HG03558 (cell line): ENCODE measurements around the gene PCDHA4.
"Not testable (repeated sequence)": the region's sequence is repeated elsewhere in the genome, so short reads cannot be mapped to it uniquely, and the experiment has no call there.

ENCODE experiments used
- ATAC-seq: cut with Tn5 transposase; IDR thresholded peaks from one replicate; pipeline ENCODE4 v1.9.1; 2021; ENCODE audit warnings: moderate number of reproducible peaks; ENCODE audit not compliant: unreplicated experiment; ENCODE audit errors: extremely low read depth

The PCDHA4 gene

DNA sequence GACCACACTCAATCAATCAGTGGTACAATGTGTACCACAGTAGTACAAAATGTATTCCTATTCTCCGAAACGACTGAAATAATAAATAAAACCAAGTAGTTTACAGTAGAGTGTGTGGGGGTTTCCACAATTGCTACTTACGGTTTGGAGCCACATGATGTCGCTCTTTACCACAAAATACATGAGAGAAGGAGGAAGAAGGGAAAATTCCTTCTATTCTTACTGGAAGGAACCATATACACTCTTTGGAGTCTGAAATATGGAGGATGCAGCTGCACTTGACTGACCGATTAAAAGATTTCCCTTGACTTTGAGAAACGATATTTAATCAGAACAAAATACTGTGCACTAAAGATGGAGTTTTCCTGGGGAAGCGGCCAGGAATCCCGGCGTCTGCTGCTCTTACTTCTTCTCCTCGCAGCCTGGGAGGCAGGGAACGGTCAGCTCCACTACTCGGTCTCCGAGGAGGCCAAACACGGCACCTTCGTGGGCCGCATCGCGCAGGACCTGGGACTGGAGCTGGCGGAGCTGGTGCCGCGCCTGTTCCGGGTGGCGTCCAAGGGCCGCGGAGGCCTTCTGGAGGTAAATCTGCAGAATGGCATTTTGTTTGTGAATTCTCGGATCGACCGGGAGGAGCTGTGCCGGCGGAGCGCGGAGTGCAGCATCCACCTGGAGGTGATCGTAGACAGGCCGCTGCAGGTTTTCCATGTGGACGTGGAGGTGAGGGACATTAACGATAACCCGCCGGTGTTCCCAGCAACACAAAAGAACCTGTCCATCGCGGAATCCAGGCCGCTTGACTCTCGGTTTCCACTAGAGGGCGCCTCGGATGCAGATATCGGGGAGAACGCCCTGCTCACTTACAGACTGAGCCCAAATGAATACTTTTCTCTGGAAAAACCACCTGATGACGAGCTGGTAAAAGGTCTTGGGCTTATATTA is at the start of gene PCDHA4:
PCDHA4 (plus strand) TSS at position 235 of the 942 bp plus-strand sequence.
- ATAC-seq = no peak

DNA sequence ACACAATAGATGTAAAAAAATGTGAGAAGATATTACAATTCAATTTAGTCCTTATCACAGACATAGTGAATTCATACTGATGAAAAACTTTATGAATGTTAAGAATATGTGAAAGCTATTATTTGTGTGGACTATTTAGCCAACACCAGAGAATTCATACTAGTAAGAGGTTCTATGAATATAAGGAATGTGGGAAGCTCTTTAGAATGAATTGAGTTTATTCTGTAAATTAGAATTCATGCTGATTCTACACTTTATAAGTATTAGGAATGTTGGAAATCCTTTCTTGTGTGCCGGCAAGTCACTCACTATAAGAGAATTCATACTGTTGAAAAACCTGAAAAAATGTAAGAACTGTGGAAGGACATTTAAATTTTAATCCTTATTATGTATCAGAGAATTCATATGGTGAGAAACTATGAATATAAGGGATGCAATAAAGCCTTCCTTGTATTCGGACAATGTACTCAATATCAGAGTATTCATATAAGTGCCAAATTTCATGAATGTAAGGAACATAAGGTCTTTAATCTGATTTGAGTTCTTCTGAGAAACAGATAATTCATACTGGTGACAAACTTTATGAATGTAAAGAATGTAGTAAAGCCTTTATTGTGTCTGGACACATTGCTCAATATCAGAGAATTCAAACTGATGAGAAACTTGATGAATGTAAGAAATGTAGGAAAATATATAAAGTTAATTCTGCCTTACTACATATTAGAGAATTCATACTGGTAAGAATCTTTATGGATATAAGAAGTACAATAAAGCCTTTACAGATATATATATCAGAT is 42.5 kb upstream of the PCDHA4 start:
- no peak for ATAC-seq

DNA sequence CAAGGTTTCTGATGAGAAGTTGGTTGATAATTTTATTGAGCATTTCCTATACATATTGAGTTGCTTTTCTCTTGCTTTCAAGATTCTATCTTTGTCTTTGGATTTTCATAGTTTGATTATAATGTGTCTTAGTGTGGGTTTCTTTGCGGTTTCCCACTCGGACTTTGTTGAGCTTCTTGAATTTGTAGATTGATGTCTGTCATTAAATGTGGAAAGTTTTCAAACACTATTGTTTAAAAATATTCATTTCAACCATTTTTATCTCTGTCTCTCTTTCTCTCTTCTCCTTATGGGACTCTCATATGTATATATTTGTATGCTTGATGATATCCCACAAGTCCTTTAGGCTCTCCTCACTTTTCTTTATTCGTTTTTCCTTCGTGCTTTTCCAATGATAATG is 39.4 kb upstream of the PCDHA4 start:
- ATAC-seq = no peak

DNA sequence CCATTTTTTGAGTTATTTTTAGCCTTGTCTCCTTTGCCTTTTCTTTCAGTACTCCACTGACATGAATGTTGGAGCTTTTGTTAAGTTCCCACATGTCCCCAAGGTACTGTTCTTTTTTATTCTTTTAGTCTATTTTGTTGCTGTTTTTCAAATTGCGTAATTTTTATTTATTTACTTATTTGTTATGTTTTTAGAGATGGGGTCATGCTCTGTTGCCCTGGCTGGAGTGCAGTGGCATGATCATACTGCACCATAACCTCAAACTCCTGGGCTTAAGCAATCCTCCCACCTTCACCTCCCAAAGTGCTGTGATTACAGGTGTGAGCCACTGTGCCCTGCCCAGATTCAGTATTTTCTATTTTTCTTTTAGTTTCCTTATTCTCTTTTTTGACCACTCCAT is 26.4 kb upstream of the PCDHA4 start:
- ATAC-seq = no peak

DNA sequence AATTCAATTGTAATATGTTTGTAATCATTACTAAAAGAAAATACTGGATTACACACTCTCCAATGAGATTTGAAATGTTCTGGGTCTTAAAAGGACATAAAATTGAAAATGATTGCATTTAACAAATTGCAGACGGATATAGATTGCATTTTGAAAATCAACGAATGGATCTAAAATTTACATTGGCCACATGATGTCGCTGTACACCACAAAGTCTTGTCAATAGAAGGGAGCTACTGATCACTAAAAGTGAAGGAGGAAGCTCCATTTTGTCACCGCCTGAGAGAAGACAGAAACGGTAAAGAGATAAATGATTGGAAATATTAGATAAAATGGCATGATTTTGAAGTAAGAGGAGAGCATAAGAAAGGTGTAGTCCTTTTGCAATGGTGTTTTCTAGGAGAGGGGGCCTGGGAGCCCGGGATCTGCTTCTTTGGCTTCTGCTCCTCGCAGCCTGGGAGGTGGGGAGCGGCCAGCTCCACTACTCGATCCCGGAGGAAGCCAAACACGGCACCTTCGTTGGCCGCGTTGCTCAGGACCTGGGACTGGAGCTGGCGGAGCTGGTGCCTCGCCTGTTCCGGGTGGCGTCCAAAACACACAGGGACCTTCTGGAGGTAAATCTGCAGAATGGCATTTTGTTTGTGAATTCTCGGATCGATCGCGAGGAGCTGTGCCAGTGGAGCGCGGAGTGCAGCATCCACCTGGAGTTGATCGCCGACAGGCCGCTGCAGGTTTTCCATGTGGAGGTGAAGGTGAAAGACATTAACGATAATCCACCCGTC is 20.8 kb upstream of the PCDHA4 start, which contains the start of gene PCDHA1:
PCDHA1 (plus strand) TSS at position 236 of the 782 bp plus-strand sequence.
- ATAC-seq = no peak

DNA sequence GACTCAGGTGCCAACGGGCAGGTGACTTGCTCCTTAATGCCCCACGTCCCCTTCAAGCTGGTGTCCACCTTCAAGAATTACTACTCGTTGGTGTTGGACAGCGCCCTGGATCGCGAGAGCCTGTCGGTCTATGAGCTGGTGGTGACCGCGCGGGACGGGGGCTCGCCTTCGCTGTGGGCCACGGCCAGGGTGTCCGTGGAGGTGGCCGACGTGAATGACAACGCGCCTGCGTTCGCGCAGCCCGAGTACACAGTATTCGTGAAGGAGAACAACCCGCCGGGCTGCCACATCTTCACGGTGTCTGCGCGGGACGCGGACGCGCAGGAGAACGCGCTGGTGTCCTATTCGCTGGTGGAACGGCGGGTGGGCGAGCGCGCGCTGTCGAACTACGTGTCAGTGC is 19.4 kb upstream of the PCDHA4 start:
- ATAC-seq = not testable (repeated sequence)

DNA sequence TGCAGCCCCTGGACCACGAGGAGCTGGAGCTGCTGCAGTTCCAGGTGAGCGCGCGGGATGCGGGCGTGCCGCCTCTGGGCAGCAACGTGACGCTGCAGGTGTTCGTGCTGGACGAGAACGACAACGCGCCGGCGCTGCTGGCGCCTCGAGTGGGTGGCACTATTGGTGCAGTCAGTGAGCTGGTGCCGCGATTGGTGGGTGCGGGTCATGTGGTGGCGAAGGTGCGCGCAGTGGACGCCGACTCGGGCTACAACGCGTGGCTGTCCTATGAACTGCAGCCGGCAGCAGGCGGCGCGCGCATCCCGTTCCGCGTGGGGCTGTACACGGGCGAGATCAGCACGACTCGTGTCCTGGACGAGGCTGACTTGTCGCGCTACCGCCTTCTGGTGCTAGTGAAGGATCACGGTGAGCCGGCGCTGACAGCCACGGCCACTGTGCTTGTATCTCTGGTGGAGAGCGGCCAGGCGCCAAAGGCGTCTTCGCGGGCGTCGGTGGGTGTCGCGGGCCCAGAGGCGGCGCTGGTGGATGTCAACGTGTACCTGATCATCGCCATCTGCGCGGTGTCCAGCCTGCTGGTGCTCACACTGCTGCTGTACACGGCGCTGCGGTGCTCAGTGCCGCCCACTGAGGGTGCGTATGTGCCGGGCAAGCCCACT is 18.9 kb upstream of the PCDHA4 start:
- not testable (repeated sequence) for ATAC-seq

DNA sequence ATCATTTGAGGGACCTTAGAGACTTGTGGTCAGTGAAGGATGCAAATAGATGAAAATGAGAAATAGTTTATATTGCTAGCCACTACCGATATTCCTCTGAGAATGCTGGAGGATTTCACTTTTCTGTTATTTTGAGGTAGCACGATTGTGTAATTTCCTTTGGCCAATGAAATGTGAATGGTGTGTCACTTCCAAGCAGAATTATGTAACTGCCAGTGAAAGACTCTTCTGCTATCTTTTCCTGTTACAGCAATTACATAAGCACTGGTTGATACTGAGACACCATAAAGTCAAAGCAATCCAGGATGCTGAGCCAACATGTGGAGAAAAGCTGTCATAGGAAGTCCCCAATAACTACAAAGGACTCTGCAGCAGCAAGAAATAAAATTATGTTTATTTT is 15.8 kb upstream of the PCDHA4 start:
- ATAC-seq = no peak

DNA sequence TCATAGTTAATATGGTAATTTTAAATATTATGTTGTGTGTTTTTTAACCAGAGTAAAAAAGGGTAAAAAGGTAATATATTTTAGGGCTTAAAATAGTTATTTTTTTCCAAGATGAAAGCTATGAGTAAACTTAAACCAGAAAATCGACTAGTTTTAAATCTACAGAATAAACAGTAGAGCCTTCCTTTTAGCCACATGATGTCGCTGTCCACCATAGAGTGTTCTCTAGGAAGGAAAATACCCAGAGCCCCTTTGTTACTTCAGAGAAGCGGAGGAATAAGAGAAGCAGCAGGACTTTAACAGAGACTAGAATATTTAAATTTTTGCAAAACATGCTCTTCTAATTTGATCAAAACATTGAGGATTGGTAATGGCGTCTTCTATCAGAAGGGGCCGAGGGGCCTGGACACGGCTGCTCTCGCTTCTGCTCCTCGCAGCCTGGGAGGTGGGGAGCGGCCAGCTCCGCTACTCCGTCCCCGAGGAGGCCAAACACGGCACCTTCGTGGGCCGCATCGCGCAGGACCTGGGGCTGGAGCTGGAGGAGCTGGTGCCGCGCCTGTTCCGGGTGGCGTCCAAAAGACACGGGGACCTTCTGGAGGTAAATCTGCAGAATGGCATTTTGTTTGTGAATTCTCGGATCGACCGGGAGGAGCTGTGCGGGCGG is 12.1 kb upstream of the PCDHA4 start, which contains the start of gene PCDHA2:
PCDHA2 (plus strand) TSS at position 258 of the 664 bp plus-strand sequence.
- ATAC-seq = no peak

DNA sequence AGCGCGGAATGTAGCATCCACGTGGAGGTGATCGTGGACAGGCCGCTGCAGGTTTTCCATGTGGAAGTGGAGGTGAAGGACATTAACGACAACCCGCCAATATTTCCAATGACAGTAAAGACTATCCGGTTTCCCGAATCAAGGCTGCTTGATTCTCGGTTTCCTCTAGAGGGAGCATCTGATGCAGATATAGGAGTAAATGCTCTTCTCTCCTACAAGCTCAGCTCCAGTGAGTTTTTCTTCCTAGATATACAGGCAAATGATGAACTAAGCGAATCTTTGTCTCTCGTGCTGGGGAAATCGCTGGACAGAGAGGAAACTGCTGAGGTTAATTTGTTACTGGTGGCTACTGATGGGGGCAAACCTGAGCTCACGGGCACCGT is 11.6 kb upstream of the PCDHA4 start:
- ATAC-seq = no peak

DNA sequence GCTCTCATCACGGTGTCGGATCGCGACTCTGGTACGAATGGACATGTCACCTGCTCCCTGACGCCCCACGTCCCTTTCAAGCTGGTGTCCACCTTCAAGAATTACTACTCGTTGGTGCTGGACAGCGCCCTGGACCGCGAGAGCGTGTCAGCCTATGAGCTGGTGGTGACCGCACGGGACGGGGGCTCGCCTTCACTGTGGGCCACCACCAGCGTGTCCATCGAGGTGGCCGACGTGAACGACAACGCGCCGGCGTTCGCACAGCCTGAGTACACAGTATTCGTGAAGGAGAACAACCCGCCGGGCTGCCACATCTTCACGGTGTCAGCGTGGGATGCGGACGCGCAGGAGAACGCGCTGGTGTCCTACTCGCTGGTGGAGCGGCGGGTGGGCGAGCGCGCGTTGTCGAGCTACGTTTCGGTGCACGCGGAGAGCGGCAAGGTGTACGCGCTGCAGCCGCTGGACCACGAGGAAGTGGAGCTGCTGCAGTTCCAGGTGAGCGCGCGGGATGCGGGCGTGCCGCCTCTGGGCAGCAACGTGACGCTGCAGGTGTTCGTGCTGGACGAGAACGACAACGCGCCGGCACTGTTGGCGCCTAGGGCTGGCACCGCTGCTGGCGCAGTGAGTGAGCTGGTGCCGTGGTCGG is 10.7 kb upstream of the PCDHA4 start:
- not testable (repeated sequence) for ATAC-seq

DNA sequence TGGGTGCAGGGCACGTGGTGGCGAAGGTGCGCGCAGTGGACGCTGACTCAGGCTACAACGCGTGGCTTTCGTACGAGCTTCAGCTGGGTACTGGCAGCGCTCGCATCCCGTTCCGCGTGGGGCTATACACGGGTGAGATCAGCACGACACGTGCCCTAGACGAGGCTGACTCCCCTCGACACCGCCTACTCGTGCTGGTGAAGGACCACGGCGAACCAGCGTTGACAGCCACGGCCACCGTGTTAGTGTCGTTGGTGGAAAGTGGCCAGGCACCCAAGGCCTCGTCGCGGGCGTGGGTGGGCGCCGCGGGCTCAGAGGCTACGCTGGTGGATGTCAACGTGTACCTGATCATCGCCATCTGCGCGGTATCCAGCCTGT is 10.2 kb upstream of the PCDHA4 start:
- no peak for ATAC-seq

DNA sequence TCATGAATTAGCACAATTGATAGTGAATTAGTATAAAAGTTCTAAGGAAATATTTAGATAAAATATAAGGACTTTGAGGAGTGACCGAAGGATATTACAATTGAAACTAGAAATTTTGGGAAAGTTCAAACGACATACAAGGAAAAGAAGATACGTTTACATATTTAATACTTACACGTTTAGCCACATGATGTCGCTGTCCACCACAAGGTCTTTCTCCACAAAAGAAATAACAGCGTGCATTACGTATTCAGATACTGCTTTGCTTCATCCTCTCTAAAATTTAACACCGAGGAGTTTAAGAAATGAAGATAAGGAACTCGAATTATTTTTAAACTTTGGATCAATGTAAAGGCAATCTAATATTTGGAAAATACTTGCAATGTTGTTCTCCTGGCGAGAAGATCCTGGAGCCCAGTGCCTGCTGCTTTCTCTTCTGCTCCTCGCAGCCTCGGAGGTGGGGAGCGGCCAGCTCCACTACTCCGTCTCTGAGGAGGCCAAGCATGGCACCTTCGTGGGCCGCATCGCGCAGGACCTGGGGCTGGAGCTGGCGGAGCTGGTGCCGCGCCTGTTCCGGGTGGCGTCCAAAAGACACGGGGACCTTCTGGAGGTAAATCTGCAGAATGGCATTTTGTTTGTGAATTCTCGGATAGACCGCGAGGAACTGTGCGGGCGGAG is 5.9 kb upstream of the PCDHA4 start, which contains the start of gene PCDHA3:
PCDHA3 (plus strand) TSS at position 242 of the 678 bp plus-strand sequence.
- no peak for ATAC-seq

DNA sequence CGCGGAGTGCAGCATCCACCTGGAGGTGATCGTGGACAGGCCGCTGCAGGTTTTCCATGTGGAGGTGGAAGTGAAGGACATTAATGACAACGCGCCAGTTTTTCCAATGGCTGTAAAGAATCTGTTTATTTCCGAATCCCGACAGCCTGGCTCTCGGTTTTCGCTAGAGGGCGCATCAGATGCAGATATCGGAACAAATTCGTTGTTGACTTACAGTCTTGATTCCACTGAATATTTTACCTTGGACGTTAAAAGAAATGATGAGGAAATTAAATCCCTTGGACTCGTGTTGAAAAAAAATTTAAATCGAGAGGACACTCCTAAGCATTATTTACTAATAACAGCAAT is 5.4 kb upstream of the PCDHA4 start:
- no peak for ATAC-seq

DNA sequence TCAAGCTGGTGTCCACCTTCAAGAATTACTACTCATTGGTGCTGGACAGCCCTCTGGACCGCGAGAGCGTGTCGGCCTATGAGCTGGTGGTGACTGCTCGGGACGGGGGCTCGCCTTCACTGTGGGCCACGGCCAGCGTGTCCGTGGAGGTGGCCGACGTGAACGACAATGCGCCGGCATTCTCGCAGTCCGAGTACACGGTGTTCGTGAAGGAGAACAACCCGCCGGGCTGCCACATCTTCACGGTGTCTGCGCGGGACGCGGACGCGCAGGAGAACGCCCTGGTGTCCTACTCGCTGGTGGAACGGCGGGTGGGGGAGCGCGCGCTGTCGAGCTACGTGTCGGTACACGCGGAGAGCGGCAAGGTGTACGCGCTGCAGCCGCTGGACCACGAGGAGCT is 4.5 kb upstream of the PCDHA4 start:
- ATAC-seq = not testable (repeated sequence)

DNA sequence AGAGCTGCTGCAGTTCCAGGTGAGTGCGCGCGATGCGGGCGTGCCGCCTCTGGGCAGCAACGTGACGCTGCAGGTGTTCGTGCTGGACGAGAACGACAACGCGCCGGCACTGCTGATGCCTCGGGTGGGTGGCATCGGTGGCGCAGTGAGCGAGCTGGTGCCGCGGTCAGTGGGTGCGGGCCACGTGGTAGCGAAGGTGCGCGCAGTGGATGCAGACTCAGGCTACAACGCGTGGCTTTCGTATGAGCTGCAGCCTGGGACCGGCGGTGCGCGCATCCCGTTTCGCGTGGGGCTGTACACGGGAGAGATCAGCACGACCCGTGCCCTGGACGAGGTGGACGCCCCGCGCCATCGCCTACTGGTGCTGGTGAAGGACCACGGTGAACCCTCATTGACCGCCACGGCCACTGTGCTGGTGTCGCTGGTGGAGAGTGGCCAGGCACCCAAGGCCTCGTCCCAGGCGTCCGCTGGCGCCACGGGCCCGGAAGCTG is 4.0 kb upstream of the PCDHA4 start:
- no peak for ATAC-seq

DNA sequence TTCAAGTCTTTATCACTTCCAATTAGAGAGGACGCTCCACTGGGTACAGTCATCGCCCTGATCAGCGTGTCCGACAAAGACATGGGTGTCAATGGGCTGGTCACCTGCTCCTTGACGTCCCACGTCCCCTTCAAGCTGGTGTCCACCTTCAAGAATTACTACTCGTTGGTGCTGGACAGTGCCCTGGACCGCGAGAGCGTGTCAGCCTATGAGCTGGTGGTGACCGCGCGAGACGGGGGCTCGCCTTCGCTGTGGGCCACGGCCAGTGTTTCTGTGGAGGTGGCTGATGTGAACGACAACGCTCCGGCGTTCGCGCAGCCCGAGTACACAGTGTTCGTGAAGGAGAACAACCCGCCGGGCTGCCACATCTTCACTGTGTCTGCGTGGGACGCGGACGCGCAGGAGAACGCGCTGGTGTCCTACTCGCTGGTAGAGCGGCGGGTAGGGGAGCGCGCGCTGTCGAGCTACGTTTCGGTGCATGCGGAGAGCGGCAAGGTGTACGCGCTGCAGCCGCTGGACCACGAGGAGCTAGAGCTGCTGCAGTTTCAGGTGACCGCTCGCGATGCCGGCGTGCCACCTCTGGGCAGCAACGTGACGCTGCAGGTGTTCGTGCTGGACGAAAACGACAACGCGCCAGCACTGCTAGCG is 1.5 kb downstream of the PCDHA4 start:
- not testable (repeated sequence) for ATAC-seq

DNA sequence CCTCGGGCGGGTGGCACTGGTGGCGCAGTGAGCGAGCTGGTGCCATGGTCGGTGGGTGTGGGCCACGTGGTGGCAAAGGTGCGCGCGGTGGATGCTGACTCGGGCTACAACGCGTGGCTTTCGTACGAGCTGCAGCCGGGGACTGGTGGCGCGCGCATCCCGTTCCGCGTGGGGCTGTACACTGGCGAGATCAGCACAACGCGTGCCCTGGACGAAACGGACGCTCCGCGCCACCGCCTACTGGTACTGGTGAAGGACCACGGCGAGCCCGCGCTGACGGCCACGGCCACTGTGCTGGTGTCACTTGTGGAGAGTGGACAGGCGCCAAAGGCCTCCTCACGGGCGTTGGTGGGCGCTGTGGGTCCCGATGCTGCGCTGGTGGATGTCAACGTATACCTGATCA is 2.0 kb downstream of the PCDHA4 start:
- no peak for ATAC-seq
